ENCODE results near the gene LRMDA. TPM values are rescaled to one million over a fixed set of nuclear protein-coding genes. Genes with fewer than 3 reads are reported as not detected.

Gene LRMDA
- total and polyA plus RNA-seq, 12 donors: 30.7 to 132 (median 78.1) TPM

GRCh38 chr10:76044751-76045150 lies 613.3 kb downstream of the LRMDA start:
- DNase-seq: no peak
- intact Hi-C loops (cut with DNase I): no loop called here
- no peak overlapping the region for H3K4me3 ChIP-seq
- H3K4me1 ChIP-seq (replicated peaks in 1 of 2): no peaks in the 10 kb centered on the region
- no peak overlapping the region for H3K27ac ChIP-seq
- H3K36me3 ChIP-seq (replicated peaks in 1 of 2): no peaks in the 10 kb centered on the region
- no peaks in the 10 kb centered on the region for H3K9me3 ChIP-seq (replicated peaks in 1 of 3)
- TF ChIP-seq POLR2A (IDR thresholded peaks at IDR 0.05): no peak
- no peak for TF ChIP-seq CTCF (IDR thresholded peaks at IDR 0.05)
- H3K27me3 ChIP-seq: no peaks in the 10 kb centered on the region

- no peak for DNase-seq
- H3K4me3 ChIP-seq: no peak overlapping the region
- no peak for TF ChIP-seq POLR2A (IDR thresholded peaks at IDR 0.05)
- no peak for TF ChIP-seq CTCF (IDR thresholded peaks at IDR 0.05)
- no peaks in the 10 kb centered on the region for H3K36me3 ChIP-seq (replicated peaks in 1 of 2)
- H3K4me1 ChIP-seq (replicated peaks in 1 of 2): no peaks in the 10 kb centered on the region
- 89 to 100% (median 93%) methylated on average over 1 of the region's 1 CpG for WGBS, 4 donors
- H3K27me3 ChIP-seq: no peaks in the 10 kb centered on the region
- no peaks in the 10 kb centered on the region for H3K9me3 ChIP-seq (replicated peaks in 1 of 3)
- intact Hi-C loops (cut with DNase I): no loop called here
- H3K27ac ChIP-seq: no peak overlapping the region
These were observed 613.8 kb downstream of the LRMDA start for GRCh38 chr10:76045174-76045573.

DNA sequence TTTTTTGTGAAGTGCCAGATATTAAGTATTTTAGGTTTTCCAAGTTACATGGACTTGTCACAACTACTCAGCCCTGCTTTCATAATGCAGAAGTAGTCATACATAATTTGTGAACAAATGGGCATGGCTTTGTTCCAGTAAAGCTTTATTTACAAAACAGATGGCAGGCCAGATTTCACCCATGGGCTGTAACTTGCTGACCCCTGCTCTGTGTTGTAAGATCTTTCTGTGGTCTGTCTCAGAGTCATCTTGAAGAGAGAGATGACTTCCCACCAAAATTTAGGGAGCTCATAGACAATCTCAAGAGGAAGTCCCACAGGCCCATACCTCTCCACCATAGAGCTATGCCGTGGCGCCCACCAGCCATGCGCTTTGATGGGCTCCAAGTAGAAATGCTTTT lies 616.1 kb downstream of the LRMDA start:
- Histone ChIP-seq H3K4me3 (no peak overlapping the region), H3K4me1 (replicated peaks in 1 of 2) (no peaks in the 10 kb centered on the region), H3K27ac (no peak overlapping the region), H3K27me3 (no peaks in the 10 kb centered on the region), H3K36me3 (replicated peaks in 1 of 2) (no peaks in the 10 kb centered on the region), H3K9me3 (replicated peaks in 1 of 3) (no peaks in the 10 kb centered on the region)
- no peak for DNase-seq
- TF ChIP-seq POLR2A (IDR thresholded peaks at IDR 0.05) (no peak), CTCF (IDR thresholded peaks at IDR 0.05) (no peak)
- intact Hi-C loops (cut with DNase I): no loop called here
- WGBS, 4 donors: 95 to 100% (median 96%) methylated on average over 3 of the region's 3 CpGs

GRCh38 chr10:76049581-76050290 lies 618.3 kb downstream of the LRMDA start:
- H3K9me3 ChIP-seq (replicated peaks in 1 of 3): no peaks in the 10 kb centered on the region
- 86 to 93% (median 89%) methylated on average over 5 of the region's 5 CpGs for WGBS, 4 donors
- no peaks in the 10 kb centered on the region for H3K36me3 ChIP-seq (replicated peaks in 1 of 2)
- TF ChIP-seq POLR2A (IDR thresholded peaks at IDR 0.05) (no peak), CTCF (IDR thresholded peaks at IDR 0.05) (no peak)
- no peak for DNase-seq
- H3K27ac ChIP-seq: no peak overlapping the region
- no peaks in the 10 kb centered on the region for H3K27me3 ChIP-seq
- H3K4me1 ChIP-seq (replicated peaks in 1 of 2): no peaks in the 10 kb centered on the region
- no peak overlapping the region for H3K4me3 ChIP-seq
- intact Hi-C loops (cut with DNase I): no loop called here

All from adrenal gland (tissue), 12 donors.